ENCODE measurements around the gene OTOF. TPM values are rescaled to one million over a fixed set of nuclear protein-coding genes. Genes with fewer than 3 reads are reported as not detected.

Gene OTOF
- total RNA-seq, 1 experiment from 2014 or later, result not detected

DNA sequence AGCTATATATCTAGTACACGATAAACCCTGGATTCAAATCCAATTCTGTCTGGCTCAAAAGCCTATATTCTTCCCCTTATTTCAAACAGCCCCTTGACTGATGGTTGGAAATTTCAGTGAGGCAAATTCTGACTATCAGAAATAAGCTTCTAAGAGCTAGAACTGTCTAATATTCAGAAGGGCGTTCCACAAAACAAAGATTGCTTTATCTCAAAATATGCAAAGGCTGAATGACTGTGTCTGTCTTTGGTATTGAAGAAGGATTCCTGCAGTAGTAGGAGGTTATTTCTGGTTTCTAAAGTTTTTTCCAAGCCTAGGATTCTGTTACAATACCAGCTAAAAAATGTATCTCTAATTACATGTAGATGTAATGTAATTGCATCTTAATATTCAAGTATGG is 45.1 kb downstream of the OTOF start:
- Histone ChIP-seq H3K36me3 (no peaks in the 10 kb centered on the region), H3K9me3 (replicated peaks) (no peaks in the 10 kb centered on the region), H3K27me3 (replicated peaks) (no peaks in the 10 kb centered on the region), H3K27ac (no peak overlapping the region), H3K4me1 (replicated peaks) (no peaks in the 10 kb centered on the region), H3K4me3 (no peak overlapping the region)
- DNase-seq (ENCODE audit: low read depth in 1 of 2, low spot score in 2 of 2), result no peak

DNA sequence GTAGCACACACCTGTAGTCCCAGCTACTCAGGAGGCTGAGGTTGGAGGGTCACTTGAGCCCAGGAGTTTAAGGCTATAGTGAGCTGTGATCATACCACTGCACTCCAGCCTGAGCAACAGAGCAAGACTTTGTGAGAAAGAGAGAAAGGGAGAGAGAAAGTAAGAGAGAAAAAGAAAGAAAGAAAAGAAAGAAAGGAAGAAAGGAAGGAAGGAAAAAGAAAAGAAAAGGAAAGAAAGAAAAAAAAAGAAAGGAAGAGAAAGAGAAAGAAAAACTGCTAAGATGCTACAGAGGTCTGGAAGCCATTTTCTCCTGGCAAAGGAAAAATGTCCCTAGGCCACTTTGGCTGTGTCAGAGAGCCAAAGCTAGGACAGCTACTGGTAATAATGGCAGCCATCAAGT is 45.6 kb downstream of the OTOF start:
- H3K9me3 ChIP-seq (replicated peaks), result no peaks in the 10 kb centered on the region
- H3K4me1 ChIP-seq (replicated peaks), result no peaks in the 10 kb centered on the region
- no peaks in the 10 kb centered on the region for H3K36me3 ChIP-seq
- no peak for DNase-seq (ENCODE audit: low read depth in 1 of 2, low spot score in 2 of 2)
- no peak overlapping the region for H3K27ac ChIP-seq
- H3K27me3 ChIP-seq (replicated peaks), result no peaks in the 10 kb centered on the region
- H3K4me3 ChIP-seq, result no peak overlapping the region

DNA sequence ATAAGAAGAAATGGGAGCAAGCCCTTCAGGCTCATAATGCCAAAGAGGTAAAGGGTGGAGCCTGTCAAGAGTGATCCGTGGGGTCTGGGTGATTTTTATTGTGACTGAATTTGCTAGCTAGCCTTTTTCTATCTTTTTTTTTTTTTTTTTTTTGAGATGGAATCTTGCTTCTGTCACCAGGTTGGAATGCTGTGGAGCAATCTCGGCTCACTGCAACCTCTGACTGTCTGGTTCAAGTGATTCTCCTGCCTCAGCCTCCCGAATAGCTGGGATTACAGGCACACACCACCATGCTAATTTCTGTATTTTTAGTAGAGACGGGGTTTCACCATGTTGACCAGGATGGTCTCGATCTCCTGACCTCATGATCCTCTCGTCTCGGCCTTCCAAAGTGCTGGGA is 47.1 kb downstream of the OTOF start:
- no peaks in the 10 kb centered on the region for H3K4me1 ChIP-seq (replicated peaks)
- H3K9me3 ChIP-seq (replicated peaks), result no peaks in the 10 kb centered on the region
- H3K27ac ChIP-seq, result no peak overlapping the region
- no peaks in the 10 kb centered on the region for H3K27me3 ChIP-seq (replicated peaks)
- H3K4me3 ChIP-seq, result no peak overlapping the region
- no peaks in the 10 kb centered on the region for H3K36me3 ChIP-seq
- no peak for DNase-seq (ENCODE audit: low read depth in 1 of 2, low spot score in 2 of 2)

DNA sequence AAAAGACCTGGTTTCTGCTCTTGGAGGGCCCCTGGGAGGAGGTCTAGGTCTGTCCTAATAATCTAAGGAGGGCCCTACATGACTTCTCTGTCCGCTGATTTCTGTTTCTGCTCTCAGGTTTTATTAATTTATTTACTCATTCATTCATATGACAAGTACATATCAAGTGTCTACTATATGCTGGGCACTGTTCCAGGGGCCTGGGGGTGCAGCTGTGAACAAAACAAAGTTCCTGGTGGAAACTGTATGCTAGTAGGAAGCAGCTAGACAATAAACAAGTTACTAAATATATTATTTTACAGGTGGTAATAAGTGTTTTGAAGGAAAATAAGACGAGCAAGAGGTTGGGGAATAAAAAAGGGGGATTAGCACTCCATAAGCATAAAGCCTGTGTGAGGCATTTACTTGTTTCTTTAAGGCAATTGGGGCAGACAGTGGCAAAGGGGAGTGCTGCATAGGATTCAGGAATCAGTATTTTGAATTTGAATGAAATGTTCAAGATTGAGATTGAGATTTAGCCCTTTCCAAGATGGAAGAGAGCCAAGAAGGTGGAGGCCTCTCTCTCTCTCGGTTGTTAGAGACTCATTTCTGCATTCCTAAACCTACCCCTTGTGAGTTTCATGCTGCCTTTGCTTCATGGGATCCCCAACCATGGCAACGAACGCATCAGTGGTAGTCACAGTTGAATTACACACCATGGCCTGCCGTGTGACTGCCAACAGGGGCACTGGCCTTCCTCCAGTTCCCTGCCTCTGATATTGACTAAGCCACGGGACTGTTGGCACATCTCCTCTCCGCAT is 47.9 kb downstream of the OTOF start:
- H3K4me1 ChIP-seq (replicated peaks), result no peaks in the 10 kb centered on the region
- no peak overlapping the region for H3K27ac ChIP-seq
- no peaks in the 10 kb centered on the region for H3K27me3 ChIP-seq (replicated peaks)
- DNase-seq (ENCODE audit: low read depth in 1 of 2, low spot score in 2 of 2), result no peak
- no peak overlapping the region for H3K4me3 ChIP-seq
- no peaks in the 10 kb centered on the region for H3K9me3 ChIP-seq (replicated peaks)
- H3K36me3 ChIP-seq, result no peaks in the 10 kb centered on the region

DNA sequence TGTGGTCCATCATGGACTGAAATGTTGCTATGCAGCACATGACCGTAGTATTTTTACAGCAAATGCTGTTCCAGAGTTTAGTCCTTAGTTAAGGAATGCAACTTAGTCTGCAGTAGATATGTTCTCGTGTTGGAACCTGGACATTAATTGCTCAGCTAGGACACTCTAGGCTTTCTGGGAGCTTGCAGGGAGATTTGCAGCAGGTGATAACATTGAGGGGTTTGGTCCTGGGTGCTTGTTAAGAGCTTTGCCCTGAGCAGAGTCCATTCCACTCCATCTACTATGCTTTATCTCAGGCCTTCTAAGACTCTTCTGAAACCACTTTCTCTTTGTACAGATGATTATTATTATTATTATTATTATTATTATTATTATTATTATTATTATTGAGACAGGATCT is 49.1 kb downstream of the OTOF start:
- Histone ChIP-seq H3K36me3 (no peaks in the 10 kb centered on the region), H3K27ac (no peak overlapping the region), H3K4me1 (replicated peaks) (no peaks in the 10 kb centered on the region), H3K27me3 (replicated peaks) (no peaks in the 10 kb centered on the region), H3K4me3 (no peak overlapping the region), H3K9me3 (replicated peaks) (no peaks in the 10 kb centered on the region)
- DNase-seq (ENCODE audit: low read depth in 1 of 2, low spot score in 2 of 2), result no peak

DNA sequence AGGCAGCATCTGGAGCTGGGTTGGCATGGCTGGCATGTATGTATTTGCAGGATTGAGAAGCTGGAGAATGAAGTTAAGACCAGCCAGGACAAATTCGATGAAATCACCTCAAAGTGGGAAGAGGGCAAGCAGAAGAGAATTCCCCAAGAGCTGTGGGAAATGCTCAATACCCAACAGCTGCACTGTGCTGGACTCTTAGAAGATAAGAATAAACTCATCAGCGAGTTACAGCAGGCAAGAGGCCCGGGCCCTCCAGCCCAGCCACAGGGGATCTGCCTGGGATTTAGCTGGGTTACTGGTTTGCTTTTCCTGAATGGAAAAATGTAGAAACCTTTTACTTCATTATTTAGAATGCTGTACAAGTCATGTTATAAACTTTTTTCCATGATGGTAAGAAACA is 53.7 kb downstream of the OTOF start:
- no peak for DNase-seq (ENCODE audit: low read depth in 1 of 2, low spot score in 2 of 2)
- Histone ChIP-seq H3K36me3 (no peaks in the 10 kb centered on the region), H3K9me3 (replicated peaks) (no peaks in the 10 kb centered on the region), H3K4me1 (replicated peaks) (no peaks in the 10 kb centered on the region), H3K27me3 (replicated peaks) (no peaks in the 10 kb centered on the region), H3K4me3 (no peak overlapping the region), H3K27ac (no peak overlapping the region)

DNA sequence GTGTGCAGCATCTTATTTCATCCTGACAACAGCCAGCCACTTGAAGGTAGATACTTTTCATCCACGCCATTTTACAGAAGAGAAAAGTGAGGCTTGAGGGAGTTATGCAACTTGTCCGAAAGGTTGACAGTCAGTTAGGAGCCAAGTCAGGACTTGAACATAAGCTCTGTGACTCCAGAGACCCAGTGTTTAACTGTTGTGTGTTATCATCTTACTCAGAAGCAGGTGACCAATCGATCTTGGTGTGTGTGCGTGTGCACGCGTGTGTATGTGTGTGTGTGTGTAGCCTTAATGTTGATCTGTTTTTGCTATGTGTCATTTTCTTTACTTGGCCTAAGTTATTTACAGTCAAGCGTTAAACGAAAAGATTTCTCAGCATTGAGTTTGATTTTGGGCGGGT is 54.2 kb downstream of the OTOF start:
- H3K4me1 ChIP-seq (replicated peaks), result no peaks in the 10 kb centered on the region
- DNase-seq (ENCODE audit: low read depth in 1 of 2, low spot score in 2 of 2), result no peak
- H3K27me3 ChIP-seq (replicated peaks), result no peaks in the 10 kb centered on the region
- H3K4me3 ChIP-seq, result no peak overlapping the region
- H3K27ac ChIP-seq, result no peak overlapping the region
- H3K36me3 ChIP-seq, result no peaks in the 10 kb centered on the region
- no peaks in the 10 kb centered on the region for H3K9me3 ChIP-seq (replicated peaks)

DNA sequence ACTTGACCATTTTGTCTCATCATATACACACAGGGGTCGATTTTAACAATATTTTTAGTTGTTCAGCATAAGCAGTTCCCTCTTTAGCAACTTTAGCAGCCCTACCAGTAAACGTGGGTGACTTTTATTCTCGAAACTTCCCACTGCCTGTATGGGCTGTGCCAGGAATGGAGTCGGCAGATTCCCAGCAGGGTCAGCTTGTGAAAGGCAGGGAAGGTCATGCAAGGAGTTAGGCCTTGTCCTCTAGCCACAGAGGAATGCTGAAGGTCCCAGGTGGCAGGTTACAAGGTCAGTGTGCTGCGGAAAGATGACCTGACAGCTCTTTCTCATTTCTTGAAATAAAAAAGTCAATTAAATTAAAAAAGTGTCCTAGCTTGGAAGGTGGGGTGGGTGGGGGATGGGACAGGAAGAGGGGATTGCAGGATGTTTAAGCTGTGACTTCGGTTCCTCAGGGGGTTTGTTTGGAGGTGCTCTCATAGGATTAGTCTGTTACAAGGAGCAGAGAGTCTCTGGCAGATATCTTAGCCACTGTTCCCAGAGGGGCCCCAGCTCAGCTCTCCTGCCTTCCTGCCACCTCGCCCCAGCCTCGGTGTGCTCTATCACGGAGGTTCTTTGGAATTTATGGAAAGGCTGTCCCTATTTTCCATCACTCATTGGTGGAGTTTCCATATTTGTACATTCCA is 54.8 kb downstream of the OTOF start:
- Histone ChIP-seq H3K9me3 (replicated peaks) (no peaks in the 10 kb centered on the region), H3K4me3 (no peak overlapping the region), H3K27me3 (replicated peaks) (no peaks in the 10 kb centered on the region), H3K36me3 (no peaks in the 10 kb centered on the region), H3K4me1 (replicated peaks) (no peaks in the 10 kb centered on the region), H3K27ac (no peak overlapping the region)
- no peak for DNase-seq (ENCODE audit: low read depth in 1 of 2, low spot score in 2 of 2)

DNA sequence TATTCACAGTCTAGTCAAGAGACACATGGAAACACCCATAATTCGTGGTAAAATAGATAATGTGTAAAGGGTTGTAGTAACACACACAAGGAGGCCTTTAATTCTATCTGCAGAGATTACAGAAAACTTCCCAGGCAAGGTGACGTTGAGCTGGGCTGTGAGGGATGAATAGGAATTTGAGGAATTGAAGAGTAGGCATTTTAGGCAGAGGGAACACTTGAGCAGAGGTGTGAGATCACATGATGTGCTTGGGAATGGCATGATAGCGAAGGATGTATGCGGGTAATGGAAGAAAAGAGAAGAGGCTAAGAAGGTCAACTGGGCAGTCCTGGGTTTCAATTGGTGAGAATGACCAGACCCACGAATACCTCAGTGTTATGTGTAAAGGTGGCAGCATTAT is 56.0 kb downstream of the OTOF start:
- no peaks in the 10 kb centered on the region for H3K4me1 ChIP-seq (replicated peaks)
- no peaks in the 10 kb centered on the region for H3K9me3 ChIP-seq (replicated peaks)
- no peaks in the 10 kb centered on the region for H3K27me3 ChIP-seq (replicated peaks)
- no peaks in the 10 kb centered on the region for H3K36me3 ChIP-seq
- no peak for DNase-seq (ENCODE audit: low read depth in 1 of 2, low spot score in 2 of 2)
- no peak overlapping the region for H3K27ac ChIP-seq
- H3K4me3 ChIP-seq, result no peak overlapping the region

DNA sequence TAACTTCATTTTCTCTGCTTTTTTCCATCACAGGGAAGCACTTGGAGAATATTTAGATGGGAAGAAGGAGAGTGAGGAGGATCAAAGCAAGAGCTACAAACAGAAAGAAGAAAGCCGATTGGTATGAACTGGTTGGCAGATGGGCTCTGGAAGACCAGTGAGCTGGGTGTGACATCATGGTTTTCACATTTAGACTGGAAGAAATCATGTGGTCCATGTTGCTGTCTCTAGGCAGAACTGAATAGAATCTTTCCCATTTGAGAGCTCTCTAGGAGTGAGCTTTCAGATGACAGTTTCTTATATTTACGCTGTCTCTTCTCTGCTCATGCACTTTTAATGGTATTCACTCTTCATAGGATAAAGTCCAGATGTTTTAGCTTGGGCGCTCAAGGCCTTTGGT is 63.6 kb downstream of the OTOF start:
- no peak overlapping the region for H3K27ac ChIP-seq
- H3K9me3 ChIP-seq (replicated peaks), result no peaks in the 10 kb centered on the region; the same call in 1 of the 2 replicates
- H3K27me3 ChIP-seq (replicated peaks), result no peaks in the 10 kb centered on the region
- DNase-seq (ENCODE audit: low read depth in 1 of 2, low spot score in 2 of 2), result no peak
- H3K4me3 ChIP-seq, result no peak overlapping the region
- H3K4me1 ChIP-seq (replicated peaks), result no peaks in the 10 kb centered on the region
- H3K36me3 ChIP-seq, result no peaks in the 10 kb centered on the region

DNA sequence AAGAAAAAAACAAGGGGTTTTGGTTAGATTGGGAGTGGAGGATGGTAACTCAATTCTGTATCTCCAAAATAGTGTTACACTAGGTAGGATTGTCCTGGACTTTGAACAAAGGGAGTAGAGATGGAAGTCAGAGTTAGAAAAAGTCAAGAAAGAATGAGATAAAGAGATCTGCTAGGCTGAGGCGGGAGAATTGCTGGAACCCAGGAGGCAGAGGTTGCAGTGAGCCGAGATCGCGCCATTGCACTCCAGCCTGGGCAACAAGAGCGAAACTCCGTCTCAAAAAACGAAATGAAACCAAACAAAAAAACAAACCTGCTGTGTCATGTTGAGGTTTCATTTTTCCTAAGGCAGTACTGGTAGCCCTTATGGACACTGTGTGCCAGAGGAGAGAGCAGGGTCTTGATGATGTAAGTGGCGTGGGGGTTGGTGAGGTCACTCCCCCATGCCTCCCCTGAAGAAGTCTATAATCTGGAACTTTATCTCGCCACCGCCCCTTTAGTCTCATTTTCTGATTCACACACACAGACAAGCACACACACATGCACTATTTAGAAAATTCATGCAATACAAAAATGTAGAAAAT is 65.7 kb downstream of the OTOF start:
- no peak for DNase-seq (ENCODE audit: low read depth in 1 of 2, low spot score in 2 of 2)
- Histone ChIP-seq H3K9me3 (replicated peaks) (no peaks in the 10 kb centered on the region; the same call in 1 of the 2 replicates), H3K27me3 (replicated peaks) (no peaks in the 10 kb centered on the region), H3K4me1 (replicated peaks) (no peaks in the 10 kb centered on the region), H3K36me3 (no peaks in the 10 kb centered on the region), H3K4me3 (no peak overlapping the region), H3K27ac (no peak overlapping the region)

DNA sequence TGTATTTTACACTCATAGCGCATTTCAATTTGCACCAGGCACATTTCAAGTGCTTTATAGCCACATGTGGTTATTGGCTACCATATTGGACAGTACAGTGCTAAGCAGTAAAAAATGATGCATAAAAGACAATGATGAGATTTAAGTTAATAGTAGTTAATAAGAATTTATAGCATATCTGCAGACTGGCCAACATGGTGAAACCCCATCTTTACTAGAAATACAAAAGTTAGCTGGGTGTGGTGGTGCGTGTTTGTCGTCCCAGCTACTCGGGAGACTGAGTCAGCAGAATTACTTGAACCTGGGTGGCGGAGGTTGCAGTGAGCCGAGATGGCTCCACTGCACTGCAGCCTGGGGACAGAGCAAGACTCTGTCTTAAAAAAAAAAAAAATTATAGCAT is 66.5 kb downstream of the OTOF start:
- Histone ChIP-seq H3K9me3 (replicated peaks) (no peaks in the 10 kb centered on the region; the same call in 1 of the 2 replicates), H3K4me3 (no peak overlapping the region), H3K27me3 (replicated peaks) (no peaks in the 10 kb centered on the region), H3K36me3 (no peaks in the 10 kb centered on the region), H3K4me1 (replicated peaks) (no peaks in the 10 kb centered on the region), H3K27ac (no peak overlapping the region)
- no peak for DNase-seq (ENCODE audit: low read depth in 1 of 2, low spot score in 2 of 2)

DNA sequence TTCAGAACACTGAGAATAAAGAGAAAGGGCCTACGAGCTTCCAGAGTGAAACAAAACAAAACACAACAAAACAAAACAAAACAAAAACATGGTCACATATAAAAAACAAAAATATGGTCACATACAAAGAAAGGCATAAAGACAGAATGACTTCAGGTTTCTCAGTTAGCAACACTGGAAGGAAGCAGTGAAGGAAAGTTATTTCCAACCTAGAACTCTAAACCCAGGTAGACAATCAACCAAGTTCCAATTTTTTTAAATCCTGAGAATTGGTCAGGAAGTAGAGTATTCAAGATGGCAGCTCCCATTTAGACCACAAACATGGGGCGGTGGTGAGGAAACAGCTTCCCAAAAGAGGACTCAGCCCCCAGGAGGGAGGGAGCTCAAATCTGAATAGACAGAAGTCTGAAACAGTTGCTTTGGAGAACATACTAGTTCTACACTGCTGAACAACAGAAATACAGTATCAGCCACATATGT is 67.1 kb downstream of the OTOF start:
- Histone ChIP-seq H3K9me3 (replicated peaks) (no peaks in the 10 kb centered on the region; the same call in 1 of the 2 replicates), H3K4me1 (replicated peaks) (no peaks in the 10 kb centered on the region), H3K36me3 (no peaks in the 10 kb centered on the region), H3K27ac (no peak overlapping the region), H3K4me3 (no peak overlapping the region), H3K27me3 (replicated peaks) (no peaks in the 10 kb centered on the region)
- DNase-seq (ENCODE audit: low read depth in 1 of 2, low spot score in 2 of 2), result no peak

DNA sequence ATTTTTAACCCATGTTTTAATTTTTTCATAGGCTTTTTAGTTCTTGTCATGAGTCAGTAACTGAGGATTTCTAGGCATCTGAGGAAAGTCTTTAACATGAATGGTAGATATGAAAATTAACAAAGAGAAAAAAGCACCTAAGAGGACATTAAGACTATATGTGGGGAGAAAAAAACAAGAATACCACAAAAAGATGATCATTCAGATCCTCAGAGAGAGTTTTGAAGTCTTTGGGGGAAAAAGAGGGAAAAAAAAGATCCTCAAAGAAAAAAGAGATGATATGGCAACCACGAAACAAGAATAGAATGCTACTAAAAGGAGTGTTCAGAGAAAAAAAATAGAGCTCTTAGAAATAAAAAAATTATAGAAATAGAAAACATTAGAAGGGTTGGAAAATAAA is 68.1 kb downstream of the OTOF start:
- no peak for DNase-seq (ENCODE audit: low read depth in 1 of 2, low spot score in 2 of 2)
- no peaks in the 10 kb centered on the region for H3K27me3 ChIP-seq (replicated peaks)
- H3K4me1 ChIP-seq (replicated peaks), result no peaks in the 10 kb centered on the region
- H3K4me3 ChIP-seq, result no peak overlapping the region
- no peak overlapping the region for H3K27ac ChIP-seq
- no peaks in the 10 kb centered on the region; the same call in 1 of the 2 replicates for H3K9me3 ChIP-seq (replicated peaks)
- H3K36me3 ChIP-seq, result no peaks in the 10 kb centered on the region

Measured in SJSA1 (cell line).